Motor neuron (in vitro differentiated cells): ENCODE data around the gene ITPR1. TPM values are rescaled to one million over a fixed set of nuclear protein-coding genes. Genes with fewer than 3 reads are reported as not detected.

ENCODE experiments used
- ATAC-seq, 8 experiments: fragments of 200-7000 bp; cut with Tn5 transposase; replicated peaks in 6 of 8; 2 replicates each; pipeline ENCODE4 v1.8.0; 2021; ENCODE audit warnings: mild to moderate bottlenecking in 8 of 8, moderate library complexity in 8 of 8
- H3K27ac ChIP-seq, 2 donors: fragments of 250-450 bp; sonication (Bioruptor Pico); 2 replicates each; pipeline ENCODE4 v1.9.0; 2021; ENCODE audit warnings: antibody characterized with exemption in 2 of 2, mild to moderate bottlenecking in 2 of 2, moderate library complexity in 1 of 2
- H3K4me1 ChIP-seq, 2 donors: fragments of 250-450 bp; sonication (Bioruptor Pico); replicated peaks in 1 of 2; 2 replicates each; pipeline ENCODE4 v1.6.1; 2021; ENCODE audit warnings: antibody characterized with exemption in 2 of 2, mild to moderate bottlenecking in 2 of 2, moderate library complexity in 1 of 2
- H3K4me3 ChIP-seq, 5 donors: fragments of 250-450 bp; sonication (Bioruptor Pico); 2 replicates each; pipeline ENCODE4 v1.9.0; 2021; ENCODE audit warnings: antibody characterized with exemption in 5 of 5, mild to moderate bottlenecking in 5 of 5, moderate library complexity in 4 of 5
- WGBS, 10 experiments: fragments of 450-650 bp; shearing (Covaris generic); methylation state at CpG; one replicate each; pipeline ENCODE4 v1.0.0; 2022; 5-methylcytosine and 5-hydroxymethylcytosine counted together
- in situ Hi-C, 9 experiments: fragments of 400-800 bp; cut with MboI; loops; one replicate each; pipeline ENCODE4 v1.15.0; 2021; ENCODE audit warnings: low sequenced_read_pairs in 9 of 9, low pct_unique_long_range_greater_than_20kb in 2 of 9; ENCODE audit not compliant: unreplicated experiment in 9 of 9
- total RNA-seq, 8 experiments: library from RNA; unstranded; fragments of 300-600 nt; gene quantifications; 2 replicates each; pipeline versions ENCODE4 v1.2.3 to v1.2.4, GENCODE V29; 2022

ITPR1 gene
- total RNA-seq, 8 experiments from 2014 or later, result 2.2 to 167 (median 12.2) TPM

DNA sequence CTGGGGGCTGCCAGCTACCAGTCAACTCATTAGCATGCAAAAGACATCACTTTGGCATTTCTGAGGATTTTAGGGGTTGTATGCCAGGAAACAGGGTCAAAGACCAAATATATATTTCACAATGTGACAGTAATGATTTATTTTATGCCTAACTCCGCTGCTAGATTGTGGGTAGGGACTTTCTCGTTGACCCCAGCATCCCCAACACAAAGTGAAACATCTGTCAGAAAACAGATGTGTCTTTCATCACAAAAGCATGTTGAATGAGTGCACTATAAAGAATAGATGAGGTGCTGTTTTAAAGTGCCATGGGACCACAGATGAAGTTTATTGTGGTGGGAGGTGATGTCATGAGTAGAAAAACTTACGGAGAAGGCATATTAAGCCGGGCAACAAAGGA is 59.7 kb downstream of the ITPR1 start:
- in situ Hi-C loops, result no loop called here
- no peak overlapping the region for H3K4me3 ChIP-seq
- ATAC-seq, result no peak
- H3K4me1 ChIP-seq, result peaks cover 0 to 14% of the 10 kb centered on the region in 2 donors
- WGBS, 10 experiments, result 24 to 86% (median 40%) methylated on average over 2 to 4 of the region's 4 CpGs
- no peak overlapping the region for H3K27ac ChIP-seq

GRCh38 chr3:4561661-4562060 is 68.5 kb downstream of the ITPR1 start:
- Histone ChIP-seq H3K4me3 (no peak overlapping the region), H3K4me1 (no peaks in the 10 kb centered on the region), H3K27ac (no peak overlapping the region)
- 56 to 88% (median 85%) methylated on average over 2 of the region's 2 CpGs for WGBS, 10 experiments
- ATAC-seq, result no peak
- in situ Hi-C loops, result no loop called here

DNA sequence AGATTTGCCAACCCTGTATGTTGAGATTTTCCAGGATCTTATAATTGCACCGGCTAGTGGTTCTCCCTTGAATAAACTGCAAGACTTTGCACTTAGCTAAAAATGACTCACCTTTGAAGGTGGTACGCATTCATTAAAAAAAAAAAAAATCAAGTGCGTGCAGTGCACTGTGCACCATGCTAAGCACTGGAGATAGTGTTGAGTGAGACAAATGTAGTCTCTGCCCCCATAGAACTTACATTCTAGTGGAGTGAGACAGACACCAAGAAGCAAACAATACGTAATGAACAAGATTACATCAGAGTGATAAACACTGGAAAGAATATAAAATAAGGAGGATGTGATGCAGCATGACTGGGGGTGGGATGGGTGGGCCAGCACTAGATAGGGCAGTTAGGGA is 69.4 kb downstream of the ITPR1 start:
- WGBS, 10 experiments, result 75 to 100% (median 90%) methylated on average over 1 to 4 of the region's 4 CpGs; no CpG with 5 or more reads in 1 of the 10 experiments
- no peak for ATAC-seq
- in situ Hi-C loops, result no loop called here

DNA sequence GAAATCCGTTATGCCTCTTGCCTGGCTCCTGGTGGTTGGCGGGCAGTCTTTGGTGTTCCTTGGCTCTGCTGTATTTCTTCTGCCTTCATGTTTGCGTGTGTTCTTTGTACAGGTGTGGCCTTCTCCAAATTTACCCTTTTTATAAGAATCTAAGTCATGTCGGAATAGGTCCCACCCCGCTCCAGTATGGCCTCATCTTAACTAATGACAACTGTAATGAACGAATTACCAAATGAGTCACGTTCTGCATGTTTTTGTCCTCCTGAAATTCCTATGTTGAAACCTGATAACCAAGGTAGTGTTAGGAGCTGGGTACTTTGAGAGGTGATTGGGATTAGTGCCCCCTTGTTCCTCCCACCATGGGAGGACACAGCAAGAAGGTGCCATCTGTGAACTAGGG is 71.1 kb downstream of the ITPR1 start:
- in situ Hi-C loops, result no loop called here
- no peak for ATAC-seq
- H3K27ac ChIP-seq, result no peak overlapping the region
- 71 to 100% (median 97%) methylated on average over 1 to 6 of the region's 7 CpGs; no CpG with 5 or more reads in 3 of the 10 experiments for WGBS, 10 experiments
- no peaks in the 10 kb centered on the region for H3K4me1 ChIP-seq
- H3K4me3 ChIP-seq, result no peak overlapping the region

More for the DNA sequence above, 69.4 kb downstream of the ITPR1 start:
- Histone ChIP-seq H3K4me1 (no peaks in the 10 kb centered on the region), H3K4me3 (no peak overlapping the region), H3K27ac (no peak overlapping the region)

DNA sequence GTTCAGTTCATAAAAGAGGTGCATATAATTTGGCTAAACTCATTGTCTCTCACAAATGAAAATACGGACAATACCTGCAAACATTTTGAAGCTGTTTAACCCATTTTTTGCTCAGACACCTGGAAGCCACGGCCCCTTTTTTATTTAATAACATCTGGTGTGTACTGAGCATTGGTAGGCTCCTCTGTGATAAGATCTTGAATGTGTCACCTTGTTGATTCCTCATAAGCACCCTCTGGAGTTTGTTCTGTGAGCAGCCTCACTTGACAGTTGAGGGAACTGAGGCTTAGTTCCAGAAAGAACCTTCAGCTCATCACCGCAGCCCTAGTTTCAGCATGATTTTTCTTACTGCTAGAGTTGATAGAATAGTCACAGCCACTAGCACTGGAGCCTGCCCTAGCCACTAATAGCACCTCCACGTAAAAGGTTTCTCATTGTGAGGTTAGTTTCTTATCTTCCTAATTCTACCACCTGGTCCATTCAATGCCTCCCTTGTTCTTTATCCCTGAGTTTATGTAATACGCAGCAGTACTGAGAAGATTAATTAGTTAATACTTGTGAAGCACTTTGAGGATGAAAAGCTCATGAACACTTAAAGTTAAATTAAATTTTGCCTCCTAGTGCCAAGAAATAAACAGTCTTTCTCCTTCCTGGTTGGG is 71.9 kb downstream of the ITPR1 start:
- ATAC-seq, result no peak
- H3K4me3 ChIP-seq, result no peak overlapping the region
- no peak overlapping the region for H3K27ac ChIP-seq
- no peaks in the 10 kb centered on the region for H3K4me1 ChIP-seq
- WGBS, 10 experiments, result 11 to 100% (median 65%) methylated on average over 1 to 5 of the region's 5 CpGs; no CpG with 5 or more reads in 1 of the 10 experiments
- in situ Hi-C loops, result no loop called here

DNA sequence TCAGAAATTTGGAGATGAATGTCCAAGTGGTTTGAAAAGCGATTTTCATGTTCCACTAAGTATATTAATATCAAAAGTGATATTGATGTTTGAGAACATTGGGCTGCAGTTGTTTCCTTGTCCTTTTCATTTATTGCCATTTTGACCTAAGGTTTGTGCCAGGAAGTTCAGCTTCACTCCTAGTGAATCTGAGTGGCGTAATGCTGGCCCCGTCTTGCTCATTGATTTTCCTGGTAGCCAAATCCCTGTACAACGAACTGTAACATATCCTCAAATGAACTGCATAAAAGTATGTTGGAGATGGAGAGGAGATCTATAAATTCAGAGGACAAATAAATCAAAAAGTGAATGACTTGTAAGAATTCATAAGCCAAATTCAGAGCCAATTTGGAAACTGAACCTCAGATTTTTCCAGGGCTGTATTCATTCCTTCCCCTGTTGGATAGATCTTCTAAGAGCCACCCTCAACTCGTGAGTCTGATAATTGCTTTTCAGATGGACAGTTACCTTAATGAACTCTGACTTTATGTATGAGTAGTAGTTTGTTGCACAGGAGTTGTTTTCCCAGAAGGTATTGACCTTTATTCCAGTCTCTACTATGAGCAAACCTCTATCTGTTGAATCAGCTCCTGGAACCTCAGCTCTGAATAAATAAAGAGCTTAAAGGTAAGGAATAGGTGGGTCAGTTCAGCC is 72.8 kb downstream of the ITPR1 start:
- Histone ChIP-seq H3K27ac (no peak overlapping the region), H3K4me1 (no peaks in the 10 kb centered on the region), H3K4me3 (no peak overlapping the region)
- no peak for ATAC-seq
- in situ Hi-C loops, result no loop called here
- 17 to 98% (median 79%) methylated on average over 1 to 5 of the region's 5 CpGs for WGBS, 10 experiments

- H3K4me3 ChIP-seq, result no peak overlapping the region
- ATAC-seq, result peak in 2 of 8 experiments; percentile 35 to 62
- in situ Hi-C loops, result no loop called here
- H3K27ac ChIP-seq, result no peak overlapping the region
- 0 to 100% (median 50%) methylated on average over 1 to 3 of the region's 3 CpGs; no CpG with 5 or more reads in 1 of the 10 experiments for WGBS, 10 experiments
- H3K4me1 ChIP-seq, result no peaks in the 10 kb centered on the region
Observed at GRCh38 chr3:4568841-4569240, 75.7 kb downstream of the ITPR1 start.

DNA sequence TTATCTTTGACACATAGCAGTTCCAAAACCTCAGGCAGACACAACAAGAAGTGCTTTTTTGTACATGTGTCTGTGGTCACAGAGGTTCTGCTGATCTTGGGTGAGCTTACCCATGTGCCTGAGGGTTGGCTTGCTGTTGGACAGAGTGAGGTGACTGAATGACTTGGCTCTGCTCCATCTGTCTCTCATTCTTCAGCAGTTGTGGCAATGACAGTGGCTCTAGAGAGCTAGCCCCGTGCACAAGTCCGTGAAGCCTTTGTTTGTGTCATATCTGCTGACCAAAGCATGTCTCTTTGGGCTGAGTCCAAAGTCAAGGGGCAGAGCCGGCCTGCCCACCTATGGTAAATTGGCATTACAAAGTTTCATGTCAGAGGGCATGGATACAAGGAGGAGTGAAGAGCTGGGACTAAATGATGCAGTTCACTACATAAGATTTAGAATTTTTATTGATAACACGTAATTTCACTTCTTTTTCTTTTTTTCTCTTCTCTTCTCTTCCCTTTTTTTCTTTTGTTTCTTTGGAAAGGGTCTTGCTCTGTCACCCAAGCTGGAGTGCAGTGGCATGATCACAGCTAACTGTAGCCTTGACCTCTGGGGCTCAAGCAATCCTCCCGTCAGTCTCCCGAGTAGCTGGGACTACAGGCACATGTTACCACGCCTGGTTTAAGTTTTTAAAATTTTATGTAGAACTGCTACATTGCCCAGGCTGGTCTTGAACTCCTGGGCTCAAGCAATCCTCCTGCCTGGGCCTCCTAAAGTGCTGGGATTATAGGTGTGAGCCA is 77.9 kb downstream of the ITPR1 start:
- ATAC-seq, result no peak
- WGBS, 10 experiments, result 60 to 100% (median 89%) methylated on average over 1 to 7 of the region's 7 CpGs; no CpG with 5 or more reads in 1 of the 10 experiments
- in situ Hi-C loops, result no loop called here
- Histone ChIP-seq H3K4me3 (no peak overlapping the region), H3K27ac (no peak overlapping the region), H3K4me1 (no peaks in the 10 kb centered on the region)

DNA sequence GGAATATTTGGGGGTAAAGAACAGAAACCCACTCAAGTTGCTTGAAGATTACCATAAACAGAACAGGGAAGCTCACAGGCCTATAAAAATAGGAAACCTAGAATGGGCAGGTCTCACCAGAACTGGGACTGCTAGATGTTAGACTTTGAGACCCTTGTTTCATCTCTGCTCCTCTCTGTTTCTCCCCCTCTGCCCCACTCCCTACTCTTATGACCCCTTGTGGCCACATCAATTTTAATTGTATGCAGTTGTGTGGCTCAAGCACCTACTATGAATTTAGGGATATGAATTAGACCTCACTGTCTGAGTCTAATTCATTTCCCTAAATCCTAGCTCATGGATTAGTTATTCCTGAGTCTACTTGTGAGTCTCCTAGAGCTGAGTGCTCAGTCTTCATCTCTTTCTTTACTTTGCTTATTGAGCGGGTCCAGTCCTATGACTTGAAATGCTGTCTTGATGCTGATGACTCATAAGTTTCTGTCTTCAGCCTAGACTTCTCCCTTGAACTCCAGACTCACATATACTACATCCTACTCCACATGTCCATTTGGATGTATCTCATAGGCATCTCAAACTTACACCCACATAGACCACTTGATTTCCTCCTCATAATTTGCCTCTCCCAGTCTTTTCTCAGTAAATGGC is 78.7 kb downstream of the ITPR1 start:
- no peaks in the 10 kb centered on the region for H3K4me1 ChIP-seq
- in situ Hi-C loops, result no loop called here
- H3K27ac ChIP-seq, result no peak overlapping the region
- peak in 3 of 8 experiments; percentile 24 to 94 (median 84) for ATAC-seq
- WGBS, 10 experiments, result 67 to 100% (median 86%) methylated on average over 1 of the region's 1 CpG; no CpG with 5 or more reads in 5 of the 10 experiments
- no peak overlapping the region for H3K4me3 ChIP-seq

GRCh38 chr3:4573153-4573552 is 80.0 kb downstream of the ITPR1 start:
- no peak overlapping the region for H3K4me3 ChIP-seq
- ATAC-seq, result no peak
- WGBS, 10 experiments, result 20 to 100% (median 88%) methylated on average over 1 to 2 of the region's 2 CpGs; no CpG with 5 or more reads in 4 of the 10 experiments
- in situ Hi-C loops, result no loop called here
- H3K27ac ChIP-seq, result no peak overlapping the region
- H3K4me1 ChIP-seq, result peaks cover 0 to 3% of the 10 kb centered on the region in 2 donors

GRCh38 chr3:4574426-4574965 is 81.3 kb downstream of the ITPR1 start:
- Histone ChIP-seq H3K4me1 (peaks cover 0 to 3% of the 10 kb centered on the region in 2 donors), H3K4me3 (no peak overlapping the region), H3K27ac (no peak overlapping the region)
- ATAC-seq, result no peak
- in situ Hi-C loops, result no loop called here
- WGBS, 10 experiments, result 43 to 100% (median 91%) methylated on average over 1 to 6 of the region's 6 CpGs

GRCh38 chr3:4575381-4575780 is 82.2 kb downstream of the ITPR1 start:
- Histone ChIP-seq H3K4me3 (no peak overlapping the region), H3K4me1 (peaks cover 0 to 3% of the 10 kb centered on the region in 2 donors), H3K27ac (no peak overlapping the region)
- ATAC-seq, result peak in 1 of 8 experiments; percentile 60
- in situ Hi-C loops, result no loop called here
